COLO829 (cell line): ENCODE results near the gene LUZP2.

Source experiments
- DNase-seq: peaks from one replicate; pipeline ENCODE4 v3.0.0; 2012; ENCODE audit warnings: low spot score

The LUZP2 gene

DNA sequence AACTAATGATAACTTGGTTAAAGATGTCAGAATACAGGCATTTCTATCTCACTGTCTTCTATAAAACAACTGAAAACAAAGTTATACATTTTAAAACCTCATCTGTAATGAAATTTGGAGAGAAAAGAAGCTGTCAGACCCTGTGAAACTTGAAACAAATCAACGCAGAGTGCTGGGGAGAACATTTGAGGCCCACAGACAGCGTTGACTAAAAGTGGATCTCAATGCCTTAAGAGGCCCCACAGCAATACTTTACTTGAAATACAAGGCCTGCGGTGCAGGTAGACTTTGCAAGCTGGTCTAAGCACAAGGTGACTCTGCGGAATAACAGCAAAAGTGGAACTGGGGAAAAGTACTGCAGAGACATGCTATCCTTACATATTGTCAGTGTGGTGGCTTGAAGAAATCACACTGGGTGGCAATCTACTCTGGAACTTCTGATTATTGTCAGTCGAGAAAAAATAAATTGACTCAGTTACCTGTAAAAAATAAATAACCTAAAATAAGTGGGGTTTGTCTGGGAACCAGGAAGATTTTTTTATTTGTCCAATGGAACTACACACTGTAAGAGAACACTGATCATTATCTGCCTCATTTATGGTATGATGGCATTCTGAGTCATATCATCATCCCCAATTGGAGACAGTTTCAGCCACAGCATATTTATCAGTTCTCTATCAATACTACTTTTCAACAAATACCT is 138.9 kb downstream of the LUZP2 start:
- peak; percentile 3 for DNase-seq

GRCh38 chr11:24636291-24636629 is 139.4 kb downstream of the LUZP2 start:
- DNase-seq = no peak

DNA sequence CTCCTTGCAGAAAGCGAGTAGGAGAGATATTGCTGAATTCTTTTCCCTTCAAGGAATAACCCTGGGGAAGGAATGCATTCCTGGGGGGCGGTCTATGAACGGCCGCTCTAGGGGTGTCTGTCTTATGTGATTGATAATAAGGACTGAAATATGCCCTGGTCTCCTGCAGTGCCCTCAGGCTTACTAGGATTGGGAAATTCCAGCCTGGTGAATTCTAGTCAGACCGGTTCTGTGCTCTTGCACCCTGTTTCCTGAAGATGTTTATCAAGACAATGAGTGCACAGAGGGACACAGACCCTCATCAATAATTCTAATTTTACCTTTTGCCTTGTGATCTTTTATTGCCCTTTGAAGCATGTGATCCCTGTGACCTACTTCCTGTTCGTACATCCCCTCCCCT is 140.7 kb downstream of the LUZP2 start:
- no peak for DNase-seq

DNA sequence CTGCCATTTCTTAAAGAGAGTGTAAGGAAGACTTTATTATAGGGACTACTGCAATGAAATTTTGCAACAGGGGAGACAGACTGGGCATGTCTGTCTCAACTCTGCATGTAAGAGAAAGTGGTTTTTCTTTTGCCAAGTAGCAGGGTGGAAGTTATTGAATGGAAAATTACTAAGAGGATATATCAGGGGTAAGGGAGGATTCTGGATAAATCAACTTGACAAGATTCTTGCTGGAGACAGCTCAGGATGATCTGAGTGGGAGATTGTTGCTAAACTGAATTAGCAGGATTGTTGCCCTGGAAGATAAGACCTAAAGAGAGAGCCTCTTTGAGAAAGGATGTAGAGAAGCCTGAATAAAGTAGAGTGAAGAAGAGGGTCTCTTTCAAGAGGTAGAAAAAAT is 145.8 kb downstream of the LUZP2 start:
- no peak for DNase-seq

DNA sequence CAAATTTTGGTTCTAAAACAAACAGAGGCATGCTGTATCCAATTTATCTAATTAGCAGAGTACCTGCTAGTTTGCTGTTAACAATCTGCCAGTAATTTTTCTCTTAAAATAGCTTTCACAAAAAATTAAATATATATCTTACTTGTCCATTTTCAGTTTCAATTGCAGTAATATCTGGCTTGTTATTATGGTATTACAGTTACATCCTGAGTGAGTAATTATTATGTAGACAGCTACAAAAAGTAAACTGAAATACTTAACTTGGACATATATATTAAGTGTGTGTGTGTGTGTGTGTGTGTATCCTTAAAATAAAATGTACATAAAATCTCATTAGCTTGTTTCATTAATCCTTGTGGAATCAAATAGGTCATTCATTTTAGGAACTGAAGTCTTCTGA is 148.7 kb downstream of the LUZP2 start:
- DNase-seq = no peak

- DNase-seq = no peak
Measured at GRCh38 chr11:24651873-24652272, 155.0 kb downstream of the LUZP2 start.

- no peak for DNase-seq
Measured at GRCh38 chr11:24653901-24654300, 157.0 kb downstream of the LUZP2 start.

- no peak for DNase-seq
Measured at GRCh38 chr11:24661331-24661730, 164.5 kb downstream of the LUZP2 start.

GRCh38 chr11:24664399-24664798 is 167.5 kb downstream of the LUZP2 start:
- no peak for DNase-seq

GRCh38 chr11:24667353-24667968 is 170.6 kb downstream of the LUZP2 start:
- DNase-seq = no peak

- no peak for DNase-seq
Measured at GRCh38 chr11:24678703-24679348, 182.0 kb downstream of the LUZP2 start.

DNA sequence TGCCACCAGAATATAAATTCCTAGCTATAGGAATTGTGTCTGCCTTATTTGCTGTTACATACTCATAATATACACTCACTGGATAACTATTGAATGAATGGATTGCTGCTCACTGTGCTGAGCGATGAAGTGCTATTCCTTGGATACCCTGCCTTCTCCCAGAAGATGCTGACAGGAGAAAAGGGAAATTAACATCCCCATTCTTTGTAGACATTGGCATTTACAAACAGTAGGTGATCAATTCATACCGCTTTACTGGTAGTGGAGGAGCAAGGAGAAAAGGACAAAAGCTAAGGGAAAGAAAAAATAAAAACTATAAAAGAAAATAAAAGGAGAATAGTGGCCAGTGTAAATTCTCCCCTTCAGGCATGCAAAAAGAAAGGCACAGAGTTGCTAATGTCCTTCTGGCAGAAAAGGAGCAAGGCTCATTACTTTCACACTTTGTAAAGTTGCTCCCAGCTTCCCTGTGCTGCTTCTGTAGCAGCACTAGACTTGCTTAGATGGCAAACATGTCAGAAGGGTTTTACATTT is 183.0 kb downstream of the LUZP2 start:
- DNase-seq = no peak

- no peak for DNase-seq
Measured at GRCh38 chr11:24683583-24683982, 186.7 kb downstream of the LUZP2 start.

- no peak for DNase-seq
Measured at GRCh38 chr11:24685821-24686220, 189.0 kb downstream of the LUZP2 start.

DNA sequence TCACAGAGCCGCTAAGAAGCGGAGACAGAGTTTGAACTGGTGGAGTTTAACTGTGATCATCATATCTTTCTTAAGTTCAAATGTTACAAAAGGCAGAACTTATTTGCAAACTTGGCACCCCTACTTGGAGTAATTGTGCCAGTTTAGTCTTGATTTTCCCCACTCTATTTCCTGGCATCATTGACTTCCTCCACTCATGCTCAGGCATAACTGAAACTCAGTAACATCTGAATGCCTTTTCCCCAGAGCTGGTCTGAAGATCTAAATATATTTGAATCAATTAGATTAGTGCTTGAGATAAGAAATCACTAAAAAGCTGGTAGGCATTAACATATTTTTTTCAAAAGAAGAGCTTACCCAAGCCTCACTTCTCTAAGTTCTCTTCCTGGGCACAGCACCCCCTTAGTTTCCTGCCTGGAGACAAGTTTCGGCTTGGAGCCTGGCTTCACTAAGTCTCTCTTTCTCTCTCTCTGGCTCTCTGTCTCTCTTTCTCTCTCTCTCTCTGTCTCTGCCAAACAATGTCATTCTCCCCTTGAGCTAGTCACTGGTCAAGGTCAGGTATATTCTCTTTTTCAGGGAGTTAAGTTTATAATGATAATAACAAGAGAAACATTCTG is 190.8 kb downstream of the LUZP2 start:
- no peak for DNase-seq

GRCh38 chr11:24688981-24689380 is 192.1 kb downstream of the LUZP2 start:
- DNase-seq = no peak

GRCh38 chr11:24697522-24698111 is 200.8 kb downstream of the LUZP2 start:
- DNase-seq = peak; percentile 11

GRCh38 chr11:24704716-24705115 is 207.9 kb downstream of the LUZP2 start:
- no peak for DNase-seq

GRCh38 chr11:24705474-24705873 is 208.6 kb downstream of the LUZP2 start:
- DNase-seq = no peak

DNA sequence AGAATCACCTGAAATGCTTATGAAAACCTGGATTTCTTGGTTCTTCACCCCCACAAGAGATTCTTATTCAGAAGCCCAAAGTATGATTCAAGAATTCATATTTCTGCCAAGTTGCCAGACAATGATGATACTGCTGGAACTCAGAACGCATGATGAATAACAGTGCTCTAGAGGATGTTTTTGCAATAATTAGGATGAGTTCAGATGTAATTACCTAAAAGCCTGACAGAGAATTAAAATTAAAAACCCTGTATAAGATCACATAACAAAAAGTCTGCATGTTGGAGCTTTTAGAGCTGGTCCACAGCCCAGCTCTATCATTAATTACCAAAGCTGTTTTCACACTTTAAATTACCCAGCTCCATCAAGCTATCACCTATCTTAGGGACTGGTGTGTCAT is 211.8 kb downstream of the LUZP2 start:
- DNase-seq = no peak

DNA sequence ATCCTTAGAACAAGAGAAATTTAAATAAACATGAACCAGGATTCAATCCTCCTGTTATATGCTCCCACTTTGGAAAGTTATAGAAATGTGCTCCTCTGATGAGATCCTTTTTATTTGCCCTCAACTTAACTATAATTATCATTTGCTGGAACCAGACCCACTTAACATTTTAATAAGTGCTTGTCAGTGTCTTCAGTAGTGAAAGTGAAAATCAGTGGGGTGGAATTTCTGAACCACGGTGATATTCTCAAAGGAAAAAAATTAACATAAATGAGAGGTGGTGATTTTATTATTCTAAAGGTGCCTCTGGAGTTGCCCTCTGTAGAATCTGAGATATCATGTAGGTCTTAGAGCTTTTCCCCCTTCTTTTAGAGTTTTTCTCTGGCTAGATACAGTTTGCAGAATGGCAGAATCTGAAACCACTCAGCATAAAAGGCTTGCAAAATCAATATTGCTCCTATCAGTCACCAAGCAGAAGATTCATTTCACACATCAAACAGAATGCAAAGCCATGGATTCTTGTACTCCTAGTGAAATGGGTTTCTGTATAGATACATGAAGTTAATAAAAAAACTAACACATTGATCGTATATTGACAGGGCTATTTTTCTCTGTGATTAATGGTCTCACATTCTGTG is 213.2 kb downstream of the LUZP2 start:
- DNase-seq = no peak

GRCh38 chr11:24714601-24715000 is 217.7 kb downstream of the LUZP2 start:
- DNase-seq = no peak
